NB4 (cell line): ENCODE results near the gene TGFBR3L.
A peak's percentile ranks its signal among the peaks of the same experiment; 100 is the strongest.
"Not testable (repeated sequence)": the region's sequence is repeated elsewhere in the genome, so short reads cannot be mapped to it uniquely, and the experiment has no call there.

Experiments
- DNase-seq: peaks from one replicate; pipeline ENCODE4 v3.0.0; 2010; ENCODE audit warnings: low read depth
- H3K4me3 ChIP-seq: one replicate; pipeline ENCODE4 v1.5.1; 2011; ENCODE audit warnings: mild to moderate bottlenecking, low read depth, low read length, moderate library complexity
- CTCF ChIP-seq: IDR thresholded peaks from one replicate; pipeline ENCODE4 v1.5.1; 2012; ENCODE audit warnings: low read depth, low read length
- MYC ChIP-seq: IDR thresholded peaks from 2 replicates; pipeline ENCODE4 v1.6.1; 2011; ENCODE audit warnings: low read depth, low read length
- POLR2A ChIP-seq: IDR thresholded peaks from 2 replicates; pipeline ENCODE4 v1.6.1; 2011; ENCODE audit warnings: mild to moderate bottlenecking; ENCODE audit not compliant: insufficient read length; ENCODE audit errors: extremely low read depth
- TF ChIP-seq, protein P1 (sequence below): IDR thresholded peaks from 2 replicates; pipeline ENCODE4 v1.6.1; 2011; ENCODE audit warnings: low read depth, low read length

Gene TGFBR3L

GRCh38 chr19:7926727-7927604 is 12.3 kb downstream of the TGFBR3L start:
- DNase-seq = peak; percentile 65
- no peak for TF ChIP-seq POLR2A
- no peak; the same call in 1 of the 2 replicates for TF ChIP-seq MYC
- no peak for TF ChIP-seq CTCF
- TF ChIP-seq, protein P1, sequence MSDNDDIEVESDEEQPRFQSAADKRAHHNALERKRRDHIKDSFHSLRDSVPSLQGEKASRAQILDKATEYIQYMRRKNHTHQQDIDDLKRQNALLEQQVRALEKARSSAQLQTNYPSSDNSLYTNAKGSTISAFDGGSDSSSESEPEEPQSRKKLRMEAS = no peak
- no peak overlapping the region for H3K4me3 ChIP-seq

GRCh38 chr19:7927605-7928333 is 13.1 kb downstream of the TGFBR3L start:
- TF ChIP-seq, protein P1 = no peak
- no peak for TF ChIP-seq POLR2A
- TF ChIP-seq CTCF = no peak
- no peak for TF ChIP-seq MYC
- DNase-seq = no peak
- H3K4me3 ChIP-seq = no peak overlapping the region

- TF ChIP-seq, protein P1 = no peak
- TF ChIP-seq POLR2A (no peak), CTCF (no peak), MYC (no peak)
- no peak overlapping the region for H3K4me3 ChIP-seq
- DNase-seq = no peak
Observed at GRCh38 chr19:7928334-7928706, 13.7 kb downstream of the TGFBR3L start.

- TF ChIP-seq, protein P1 = no peak
- no peak for TF ChIP-seq MYC
- no peak for TF ChIP-seq POLR2A
- TF ChIP-seq CTCF = peak; percentile 71
- H3K4me3 ChIP-seq = no peak overlapping the region
- peak; percentile 79 for DNase-seq
Observed at GRCh38 chr19:7928741-7929701, 14.4 kb downstream of the TGFBR3L start.

DNA sequence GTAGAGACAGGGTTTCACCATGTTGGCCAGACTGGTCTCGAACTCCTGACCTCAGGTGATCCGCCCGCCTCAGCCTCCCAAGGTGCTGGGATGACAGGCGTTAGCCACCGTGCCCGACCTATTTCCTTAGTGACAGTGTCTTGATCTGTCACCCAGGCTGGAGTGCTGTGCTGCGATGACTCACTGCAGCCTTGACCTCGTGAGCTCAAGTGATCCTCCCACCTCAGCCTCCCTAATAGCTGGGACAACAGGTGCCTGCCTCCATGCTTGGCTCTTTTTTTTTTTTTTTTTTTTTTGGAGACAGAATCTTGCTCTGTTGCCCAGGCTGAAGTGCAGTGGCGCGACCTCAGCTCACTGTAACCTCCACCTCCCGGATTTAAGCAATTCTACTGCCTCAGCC is 15.4 kb downstream of the TGFBR3L start:
- not testable (repeated sequence) for H3K4me3 ChIP-seq
- DNase-seq = peak; percentile 50
